IMR-90 (cell line): ENCODE measurements around the gene ATOH8. TPM values are rescaled to one million over a fixed set of nuclear protein-coding genes. Genes with fewer than 3 reads are reported as not detected.
A peak's percentile ranks its signal among the peaks of the same experiment; 100 is the strongest.

ENCODE experiments used
- ATAC-seq: fragments of 200-7000 bp; cut with Tn5 transposase; 2 replicates; pipeline ENCODE4 v1.9.1; 2020; ENCODE audit warnings: low read depth, mild to moderate bottlenecking, moderate library complexity
- BruUV-seq: library from RNA; stranded (reverse); fragments of 400-500 nt; replicated peaks from 2 replicates; lab custom pipeline; 2021; lab: Mats Ljungman, UMichigan
- CTCF ChIA-PET: fragments of 300-600 bp; formaldehyde crosslinking; extraction: SDS; loops from one replicate; lab custom pipeline; 2021; ENCODE audit warnings: antibody characterized with exemption; lab: Yijun Ruan, JAX
- POLR2A ChIA-PET: fragments of 300-600 bp; sonication (Branson Sonifier 250); formaldehyde crosslinking; loops from one replicate; lab custom pipeline; 2022; ENCODE audit warnings: antibody characterized with exemption; ENCODE audit not compliant: unreplicated experiment; lab: Charles Lee
- DNase-seq: peaks from one replicate; pipeline ENCODE4 v3.0.0; 2013
- H2AFZ ChIP-seq: replicated peaks from 2 replicates; pipeline ENCODE3; 2013; ENCODE audit warnings: low read length, mild to moderate bottlenecking; ENCODE audit not compliant: poor library complexity
- H2AK5ac ChIP-seq: 2 replicates; pipeline ENCODE4 v1.6.1; 2013; ENCODE audit warnings: low read depth, low read length, inconsistent platforms
- H2AK9ac ChIP-seq: replicated peaks from 2 replicates; pipeline ENCODE3; 2013; ENCODE audit warnings: mild to moderate bottlenecking, low read depth, low read length, moderate library complexity; ENCODE audit not compliant: poor library complexity
- H2BK120ac ChIP-seq: 2 replicates; pipeline ENCODE4 v1.6.1; 2013; ENCODE audit warnings: low read depth, low read length, inconsistent platforms
- H2BK15ac ChIP-seq: 3 replicates; pipeline ENCODE4 v1.6.1; 2013; ENCODE audit warnings: low read depth, low read length, inconsistent platforms
- H2BK20ac ChIP-seq: 2 replicates; pipeline ENCODE4 v1.6.1; 2013; ENCODE audit warnings: low read depth, mild to moderate bottlenecking, inconsistent platforms, low read length, moderate library complexity
- H2BK5ac ChIP-seq: 2 replicates; pipeline ENCODE4 v1.6.1; 2013; ENCODE audit warnings: mild to moderate bottlenecking, low read depth, low read length, inconsistent platforms; ENCODE audit not compliant: poor library complexity, severe bottlenecking
- H3K14ac ChIP-seq: replicated peaks from 2 replicates; pipeline ENCODE4 v1.6.1; 2013; ENCODE audit warnings: low read depth, low read length, inconsistent platforms
- H3K18ac ChIP-seq: 2 replicates; pipeline ENCODE4 v1.6.1; 2013; ENCODE audit warnings: low read depth, low read length, control low read depth
- H3K23ac ChIP-seq: 2 replicates; pipeline ENCODE4 v1.6.1; 2013; ENCODE audit warnings: low read depth, low read length, inconsistent platforms
- H3K27ac ChIP-seq: 2 replicates; pipeline ENCODE4 v1.5.1; 2013; ENCODE audit warnings: mild to moderate bottlenecking, control low read depth, low read length; ENCODE audit not compliant: insufficient read depth
- H3K27me3 ChIP-seq: 2 replicates; pipeline ENCODE4 v1.6.1; 2013; ENCODE audit warnings: low read length; ENCODE audit not compliant: control insufficient read depth, insufficient read depth
- H3K36me3 ChIP-seq: 2 replicates; pipeline ENCODE4 v1.6.1; 2013; ENCODE audit warnings: low read length, mixed read lengths; ENCODE audit not compliant: control insufficient read depth, insufficient read depth
- H3K4ac ChIP-seq: 2 replicates; pipeline ENCODE4 v1.6.1; 2013; ENCODE audit warnings: low read depth, low read length, inconsistent platforms
- H3K4me1 ChIP-seq: 2 replicates; pipeline ENCODE4 v1.6.1; 2013; ENCODE audit warnings: low read length, mixed read lengths; ENCODE audit not compliant: control insufficient read depth, insufficient read depth
- H3K4me2 ChIP-seq: 2 replicates; pipeline ENCODE4 v1.6.1; 2013; ENCODE audit warnings: low read depth, mild to moderate bottlenecking, control low read depth, low read length, moderate library complexity
- H3K4me3 ChIP-seq: 2 replicates; pipeline ENCODE4 v1.5.1; 2013; ENCODE audit warnings: low read depth, mild to moderate bottlenecking, control low read depth, low read length, moderate library complexity; ENCODE audit not compliant: insufficient read depth
- H3K56ac ChIP-seq: 2 replicates; pipeline ENCODE4 v1.6.1; 2013; ENCODE audit warnings: low read length, inconsistent platforms; ENCODE audit not compliant: insufficient read depth; ENCODE audit errors: extremely low read depth
- H3K79me1 ChIP-seq, 2 experiments: 2 replicates each; pipeline ENCODE4 v1.6.1; 2013; ENCODE audit warnings: low read length in 2 of 2, inconsistent platforms in 1 of 2, low read depth in 1 of 2
- H3K9ac ChIP-seq: 2 replicates; pipeline ENCODE4 v1.6.1; 2013; ENCODE audit warnings: low read depth, low read length, control low read depth
- H3K9me1 ChIP-seq: 2 replicates; pipeline ENCODE4 v1.6.1; 2013; ENCODE audit warnings: low read length, inconsistent platforms; ENCODE audit not compliant: insufficient read depth
- H3K9me3 ChIP-seq: 2 replicates; pipeline ENCODE4 v1.6.1; 2013; ENCODE audit warnings: low read length; ENCODE audit not compliant: control insufficient read depth, insufficient read depth
- H4K20me1 ChIP-seq: 2 replicates; pipeline ENCODE4 v1.6.1; 2013; ENCODE audit warnings: low read length, inconsistent platforms; ENCODE audit not compliant: insufficient read depth
- H4K5ac ChIP-seq: 2 replicates; pipeline ENCODE4 v1.6.1; 2013; ENCODE audit warnings: mild to moderate bottlenecking, low read depth, low read length, control low read depth
- H4K8ac ChIP-seq, 2 experiments: 2 replicates each; pipeline ENCODE4 v1.6.1; 2013; ENCODE audit warnings: low read depth in 2 of 2, low read length in 2 of 2, control low read depth in 1 of 2, inconsistent platforms in 1 of 2
- H4K91ac ChIP-seq: 2 replicates; pipeline ENCODE4 v1.6.1; 2013; ENCODE audit warnings: low read depth, low read length, inconsistent platforms; ENCODE audit not compliant: insufficient read depth
- CEBPB ChIP-seq: IDR thresholded peaks from 2 replicates; pipeline ENCODE4 v1.6.1; 2012; ENCODE audit warnings: low read depth, low read length, improper control_type of control experiment
- CHD1 ChIP-seq: IDR thresholded peaks from 2 replicates; pipeline ENCODE4 v1.6.1; 2012; ENCODE audit warnings: low read depth, low read length, improper control_type of control experiment
- MAFK ChIP-seq: IDR thresholded peaks from 2 replicates; pipeline ENCODE4 v1.6.1; 2012; ENCODE audit warnings: low read depth, low read length, improper control_type of control experiment
- MXI1 ChIP-seq: IDR thresholded peaks from 2 replicates; pipeline ENCODE4 v1.6.1; 2012; ENCODE audit warnings: low read depth, mild to moderate bottlenecking, low read length, moderate library complexity, borderline replicate concordance
- NFE2L2 ChIP-seq: fragments of 150-350 bp; IDR thresholded peaks from 2 replicates; pipeline ENCODE4 v1.6.1; 2016; ENCODE audit warnings: low read depth, mild to moderate bottlenecking, low read length
- POLR2A ChIP-seq: IDR thresholded peaks from 2 replicates; pipeline ENCODE4 v1.6.1; 2012; ENCODE audit warnings: mild to moderate bottlenecking, low read depth, low read length
- WGBS, 2 experiments: methylation state at CpG; one replicate each; pipeline versions ENCODE4 v1.1.5 to v1.1.7; 2013; ENCODE audit warnings: missing lambda C conversion rate in 2 of 2; ENCODE audit not compliant: insufficient read length in 1 of 2; ENCODE audit errors: extremely low coverage in 2 of 2; 5-methylcytosine and 5-hydroxymethylcytosine counted together
- dilution Hi-C: fragments of 300-500 bp; cut with HindIII; formaldehyde crosslinking; loops from one replicate; pipeline ENCODE4 v1.14.3; 2018; ENCODE audit warnings: low sequenced_read_pairs; ENCODE audit not compliant: unreplicated experiment
- in situ Hi-C: fragments of 300-500 bp; cut with MboI; formaldehyde crosslinking; loops from 3 replicates; pipeline ENCODE4 v1.14.3; 2019; ENCODE audit warnings: low sequenced_read_pairs, inconsistent platforms, mixed read lengths
- intact Hi-C: fragments of 100-400 bp; cut with micrococcal nuclease; formaldehyde crosslinking; loops from 2 replicates; pipeline ENCODE4 v1.10.0; 2022
- polyA plus RNA-seq, 3 experiments: library from polyadenylated mRNA; depleted of rRNA; stranded (reverse); fragments of >200 nt; gene quantifications; 2 replicates each; pipeline ENCODE4 v1.2.3, GENCODE V29; 2012; ENCODE audit warnings: low replicate concordance in 1 of 3
- total RNA-seq: library from RNA; depleted of rRNA; stranded (reverse); fragments of >200 nt; gene quantifications from 2 replicates; pipeline ENCODE4 v1.2.3, GENCODE V29; 2012
- TF ChIP-seq, protein P1 (sequence below): fragments of 150-350 bp; IDR thresholded peaks from 2 replicates; pipeline ENCODE4 v1.6.1; 2017; ENCODE audit warnings: mild to moderate bottlenecking, antibody characterized with exemption, low read length, low read depth

Gene ATOH8
- total and polyA plus RNA-seq, 2 of the 4 experiments (the other 2 are of a cell fraction), result 7.9 to 9.0 TPM

DNA sequence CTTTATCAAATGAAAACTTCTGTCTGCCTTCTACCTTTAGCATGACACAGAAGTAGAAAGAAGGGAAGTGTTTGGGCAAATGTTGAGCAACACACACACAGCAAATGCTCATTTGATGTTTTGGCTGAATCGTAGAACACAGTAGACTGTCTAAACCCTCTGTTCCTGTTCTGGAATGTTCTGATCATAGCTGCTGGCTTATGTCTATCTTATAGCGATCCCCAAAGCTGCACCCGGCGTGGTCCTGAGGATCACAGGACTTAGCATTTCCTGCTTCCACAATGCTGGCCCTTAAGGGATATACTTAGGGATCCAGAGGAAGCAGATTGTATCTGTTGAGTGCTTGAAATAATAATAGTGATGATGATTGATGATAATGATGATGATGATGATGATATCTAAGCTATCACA lies 44.4 kb upstream of the ATOH8 start:
- Histone ChIP-seq H3K36me3 (no peaks in the 10 kb centered on the region), H2BK20ac (0 out of 2 replicates have a peak overlapping the region, but pooled peaks have one; percentile 12), H3K27me3 (no peaks in the 10 kb centered on the region; the same call in 1 of the 2 replicates), H4K5ac (no peak overlapping the region), H3K9me1 (no peaks in the 10 kb centered on the region), H3K23ac (no peak overlapping the region), H2BK15ac (no peak overlapping the region; the same call in 2 of the 3 replicates), H4K91ac (no peak overlapping the region), H3K4me2 (no peak overlapping the region), H2BK5ac (no peak overlapping the region), H3K56ac (no peak overlapping the region), H3K27ac (no peak overlapping the region), H3K18ac (no peak overlapping the region), H3K4me1 (peaks cover 16% of the 10 kb centered on the region), H3K14ac (no peak overlapping the region), H2BK120ac (no peak overlapping the region), H2AK5ac (no peak overlapping the region), H4K20me1 (no peaks in the 10 kb centered on the region), H3K9ac (no peak overlapping the region), H4K8ac (no peak overlapping the region; a peak in 1 of 4 replicates), H2AFZ (no peak overlapping the region), H3K9me3 (no peaks in the 10 kb centered on the region), H3K79me1 (no peaks in the 10 kb centered on the region), H3K4me3 (no peak overlapping the region), H3K4ac (no peak overlapping the region), H2AK9ac (no peak overlapping the region)
- ATAC-seq, result no peak
- intact Hi-C loops (loop anchor here (5.0 kb wide), 1 partner anchor 287 kb away; no protein-coding TSS in a partner anchor), dilution Hi-C loops (no loop called here), in situ Hi-C loops (loop anchor here (5.0 kb wide), 1 partner anchor 62 kb away; no protein-coding TSS in a partner anchor)
- ChIA-PET CTCF (interaction anchor here (0.6 to 2.8 kb wide), 4 partner anchors 28 to 118 kb away, joined by 3 to 18 read pairs (median 6); no protein-coding TSS in a partner anchor), POLR2A (no interaction called here)
- TF ChIP-seq, protein P1, sequence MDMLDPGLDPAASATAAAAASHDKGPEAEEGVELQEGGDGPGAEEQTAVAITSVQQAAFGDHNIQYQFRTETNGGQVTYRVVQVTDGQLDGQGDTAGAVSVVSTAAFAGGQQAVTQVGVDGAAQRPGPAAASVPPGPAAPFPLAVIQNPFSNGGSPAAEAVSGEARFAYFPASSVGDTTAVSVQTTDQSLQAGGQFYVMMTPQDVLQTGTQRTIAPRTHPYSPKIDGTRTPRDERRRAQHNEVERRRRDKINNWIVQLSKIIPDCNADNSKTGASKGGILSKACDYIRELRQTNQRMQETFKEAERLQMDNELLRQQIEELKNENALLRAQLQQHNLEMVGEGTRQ, result no peak
- no peak for TF ChIP-seq NFE2L2
- TF ChIP-seq MAFK, result no peak
- no peak for TF ChIP-seq CHD1
- TF ChIP-seq CEBPB, result peak; percentile 71
- TF ChIP-seq MXI1, result no peak
- no peak for TF ChIP-seq POLR2A
- BruUV-seq, result no TSS peak
- 73% methylated on average over 3 of the region's 4 CpGs; no CpG with 5 or more reads in 1 of the 2 experiments for WGBS, 2 experiments
- no peak for DNase-seq
